BJ (cell line): Measurements from ENCODE around the gene PDE4A. TPM values are rescaled to one million over a fixed set of nuclear protein-coding genes. Genes with fewer than 3 reads are reported as not detected.
A peak's percentile ranks its signal among the peaks of the same experiment; 100 is the strongest.

Source experiments
- CTCF ChIA-PET: fragments of 350-600 bp; formaldehyde crosslinking; extraction: SDS; loops from one replicate; lab custom pipeline; 2021; ENCODE audit warnings: antibody characterized with exemption, inconsistent platforms; lab: Yijun Ruan, JAX
- POLR2A ChIA-PET: fragments of 300-600 bp; sonication (Branson Sonifier 250); formaldehyde crosslinking; extraction: SDS; loops from one replicate; lab custom pipeline; 2021; ENCODE audit warnings: antibody characterized with exemption; lab: Charles Lee
- DNase-seq: peaks from one replicate; pipeline ENCODE4 v3.0.0-alpha.2; 2011; ENCODE audit warnings: low read depth
- H3K27me3 ChIP-seq: 2 replicates; pipeline ENCODE4 v1.6.0; 2011; ENCODE audit warnings: low read length; ENCODE audit not compliant: control insufficient read depth, insufficient read depth
- H3K36me3 ChIP-seq: 2 replicates; pipeline ENCODE4 v1.5.1; 2011; ENCODE audit warnings: low read length; ENCODE audit not compliant: control insufficient read depth, insufficient read depth
- H3K4me3 ChIP-seq: 2 replicates; pipeline ENCODE4 v1.5.1; 2011; ENCODE audit warnings: low read depth, mild to moderate bottlenecking, control low read depth, low read length
- CTCF ChIP-seq: IDR thresholded peaks from 2 replicates; pipeline ENCODE4 v1.5.1; 2011; ENCODE audit warnings: low read depth, mild to moderate bottlenecking, control low read depth, inconsistent platforms, low read length, moderate library complexity; ENCODE audit not compliant: insufficient read depth
- polyA plus RNA-seq: library from polyadenylated mRNA; depleted of rRNA; stranded (reverse); fragments of >200 nt; gene quantifications from 2 replicates; pipeline ENCODE4 v1.2.3, GENCODE V29; 2011

The PDE4A gene
- polyA plus RNA-seq, 1 experiment: 4.2 TPM

- Histone ChIP-seq H3K4me3 (peak overlapping the region; percentile 37), H3K36me3 (no peaks in the 10 kb centered on the region), H3K27me3 (no peaks in the 10 kb centered on the region)
- DNase-seq: peak; percentile 62
- TF ChIP-seq CTCF: peak; percentile 70
- POLR2A ChIA-PET: no interaction called here
- CTCF ChIA-PET: interaction anchor here (0.5 to 2.0 kb wide), 14 partner anchors 9 to 468 kb away, joined by 3 to 5 read pairs (median 3); no protein-coding TSS in a partner anchor
Observed at GRCh38 chr19:10478903-10479384, 58.6 kb downstream of the PDE4A start.

GRCh38 chr19:10486551-10486950 lies 66.2 kb downstream of the PDE4A start:
- no peak overlapping the region for H3K4me3 ChIP-seq
- H3K36me3 ChIP-seq: peaks cover 19% of the 10 kb centered on the region
- H3K27me3 ChIP-seq: no peaks in the 10 kb centered on the region
- no peak for TF ChIP-seq CTCF
- no peak for DNase-seq
- CTCF ChIA-PET: no interaction called here
- POLR2A ChIA-PET: no interaction called here

- peaks cover 24% of the 10 kb centered on the region for H3K36me3 ChIP-seq
- no peak overlapping the region for H3K4me3 ChIP-seq
- POLR2A ChIA-PET: no interaction called here
- CTCF ChIA-PET: interaction anchor here (1.1 to 2.6 kb wide), 3 partner anchors 8 to 19 kb away, joined by 3 to 7 read pairs (median 3); no protein-coding TSS in a partner anchor
- no peak for DNase-seq
- TF ChIP-seq CTCF: no peak
- H3K27me3 ChIP-seq: no peaks in the 10 kb centered on the region
Observed at GRCh38 chr19:10491472-10492047, 71.2 kb downstream of the PDE4A start.

GRCh38 chr19:10497371-10497770 lies 77.0 kb downstream of the PDE4A start:
- ChIA-PET POLR2A (no interaction called here), CTCF (interaction anchor here (1.0 to 2.4 kb wide), 3 partner anchors 14 to 202 kb away, joined by 3 to 5 read pairs (median 5); no protein-coding TSS in a partner anchor)
- peaks cover 17% of the 10 kb centered on the region for H3K36me3 ChIP-seq
- no peak overlapping the region for H3K4me3 ChIP-seq
- no peak for TF ChIP-seq CTCF
- DNase-seq: no peak
- no peaks in the 10 kb centered on the region for H3K27me3 ChIP-seq

GRCh38 chr19:10499550-10500246 lies 79.4 kb downstream of the PDE4A start:
- Histone ChIP-seq H3K4me3 (no peak overlapping the region), H3K27me3 (no peaks in the 10 kb centered on the region), H3K36me3 (peaks cover 14% of the 10 kb centered on the region)
- no peak for DNase-seq
- no peak for TF ChIP-seq CTCF
- ChIA-PET CTCF (interaction anchor here (1.0 to 2.1 kb wide), 2 partner anchors 8 to 17 kb away, joined by 3 to 7 read pairs; no protein-coding TSS in a partner anchor), POLR2A (no interaction called here)
